ENCODE results near the gene IGFBPL1.

DNA sequence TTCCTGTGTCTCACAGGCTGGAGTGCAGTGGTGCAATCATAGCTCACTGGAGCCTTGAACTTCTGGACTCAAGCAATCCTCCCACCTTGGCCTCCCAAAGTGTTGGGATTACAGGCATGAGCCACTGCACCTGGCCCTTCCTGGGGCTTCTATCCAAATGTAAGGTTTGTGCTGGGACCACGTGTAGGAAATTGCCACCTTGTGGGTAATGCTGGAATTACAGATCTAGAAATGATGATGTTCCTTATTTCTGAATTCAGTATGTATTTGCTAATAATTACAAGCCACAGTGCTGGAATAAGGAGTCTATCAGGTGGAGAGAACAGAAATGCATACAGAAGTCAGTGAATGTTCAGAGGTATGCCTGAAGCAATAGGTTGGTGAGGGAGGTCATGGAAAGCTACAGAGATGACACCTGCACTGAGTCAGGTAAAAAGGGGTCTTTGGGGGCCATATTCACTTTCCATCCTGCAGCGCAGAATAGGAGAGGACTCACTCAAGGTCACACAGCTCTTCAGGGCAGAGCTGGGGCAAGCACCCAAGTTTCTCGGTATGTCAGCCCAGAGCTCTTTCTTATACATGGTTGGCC, 8.8 kb upstream of the IGFBPL1 start:
- TF ChIP-seq, protein P1, sequence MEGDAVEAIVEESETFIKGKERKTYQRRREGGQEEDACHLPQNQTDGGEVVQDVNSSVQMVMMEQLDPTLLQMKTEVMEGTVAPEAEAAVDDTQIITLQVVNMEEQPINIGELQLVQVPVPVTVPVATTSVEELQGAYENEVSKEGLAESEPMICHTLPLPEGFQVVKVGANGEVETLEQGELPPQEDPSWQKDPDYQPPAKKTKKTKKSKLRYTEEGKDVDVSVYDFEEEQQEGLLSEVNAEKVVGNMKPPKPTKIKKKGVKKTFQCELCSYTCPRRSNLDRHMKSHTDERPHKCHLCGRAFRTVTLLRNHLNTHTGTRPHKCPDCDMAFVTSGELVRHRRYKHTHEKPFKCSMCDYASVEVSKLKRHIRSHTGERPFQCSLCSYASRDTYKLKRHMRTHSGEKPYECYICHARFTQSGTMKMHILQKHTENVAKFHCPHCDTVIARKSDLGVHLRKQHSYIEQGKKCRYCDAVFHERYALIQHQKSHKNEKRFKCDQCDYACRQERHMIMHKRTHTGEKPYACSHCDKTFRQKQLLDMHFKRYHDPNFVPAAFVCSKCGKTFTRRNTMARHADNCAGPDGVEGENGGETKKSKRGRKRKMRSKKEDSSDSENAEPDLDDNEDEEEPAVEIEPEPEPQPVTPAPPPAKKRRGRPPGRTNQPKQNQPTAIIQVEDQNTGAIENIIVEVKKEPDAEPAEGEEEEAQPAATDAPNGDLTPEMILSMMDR (IDR thresholded peaks at IDR 0.05) = peak; percentile 78
- no peak for TF ChIP-seq EZH2 (IDR thresholded peaks at IDR 0.05; ENCODE audit: borderline replicate concordance, insufficient read depth, low read depth, low read length, poor library complexity, severe bottlenecking)

Data from B cell (primary cell).